ENCODE measurements around the gene SLC2A11. TPM values are rescaled to one million over a fixed set of nuclear protein-coding genes. Genes with fewer than 3 reads are reported as not detected.
"Not testable (repeated sequence)": the region's sequence is repeated elsewhere in the genome, so short reads cannot be mapped to it uniquely, and the experiment has no call there.

The SLC2A11 gene
- polyA plus RNA-seq, 3 donors, result 1.3 to 3.3 (median 2.5) TPM

GRCh38 chr22:23921586-23922201 is 64.0 kb downstream of the SLC2A11 start:
- intact Hi-C loops (cut with micrococcal nuclease); H3K4me2 ChIP-seq (replicated peaks; ENCODE audit: extremely low read depth, low read length, poor library complexity, severe bottlenecking); H3K79me2 ChIP-seq (ENCODE audit: insufficient read depth, low read length); H3K9ac ChIP-seq (ENCODE audit: insufficient read depth, low read length, poor library complexity, severe bottlenecking); H3K4me1 Mint-ChIP-seq; H3K4me1 ChIP-seq (ENCODE audit: control insufficient read depth in 1 of 2, insufficient read depth in 2 of 2, low read length in 2 of 2); H3K4me3 ChIP-seq (replicated peaks in 1 of 3; ENCODE audit: low read depth in 2 of 3, low read length in 3 of 3); H2AFZ ChIP-seq (ENCODE audit: insufficient read depth, low read depth, low read length, poor library complexity, severe bottlenecking); H3K27ac Mint-ChIP-seq; H3K27ac ChIP-seq (ENCODE audit: low read depth in 1 of 2, low read length in 2 of 2); H3K4me3 Mint-ChIP-seq; H3K27me3 ChIP-seq (ENCODE audit: control insufficient read depth in 2 of 2, insufficient read depth in 2 of 2, low read length in 2 of 2); DNase-seq: not testable (repeated sequence)
- Mint-ChIP-seq H3K9me3 (peaks cover 14 to 28% (median 23%) of the 10 kb centered on the region in 7 donors), H3K36me3 (peaks cover 50 to 56% of the 10 kb centered on the region in 2 donors), H3K27me3 (ENCODE audit: low read depth in 3 of 3) (peaks cover 2 to 24% (median 16%) of the 10 kb centered on the region in 3 donors)
- H3K36me3 ChIP-seq (replicated peaks in 1 of 2; ENCODE audit: control insufficient read depth in 1 of 2, insufficient read depth in 2 of 2, low read length in 2 of 2), result peaks cover 36 to 88% of the 10 kb centered on the region in 2 donors
- 92% methylated on average over 9 of the region's 13 CpGs for WGBS (ENCODE audit: insufficient coverage)
- peaks cover 16 to 19% of the 10 kb centered on the region in 2 donors for H3K9me3 ChIP-seq (replicated peaks in 1 of 2; ENCODE audit: control insufficient read depth in 1 of 2, insufficient read depth in 1 of 2, low read length in 2 of 2)
- peaks cover 12% of the 10 kb centered on the region for H4K20me1 ChIP-seq (ENCODE audit: insufficient read depth, low read length)

DNA sequence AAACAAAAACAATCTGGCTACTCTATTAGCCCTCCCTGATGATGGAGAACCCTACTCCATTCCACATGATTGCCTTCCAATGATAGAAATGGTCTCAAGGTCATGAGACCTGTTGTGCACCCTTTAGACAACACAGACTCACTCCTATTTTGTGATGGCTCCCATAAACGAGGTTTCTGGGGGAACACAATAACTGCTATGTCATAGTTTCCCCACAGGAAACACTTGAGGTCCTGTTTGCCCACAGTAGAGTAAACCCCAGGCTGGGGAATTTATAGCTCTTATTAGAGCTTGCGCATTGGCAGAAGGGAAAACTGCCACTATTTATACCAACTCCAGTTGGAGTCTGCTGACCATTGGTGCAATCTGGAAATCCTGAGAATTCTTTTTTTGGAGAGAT is 65.2 kb downstream of the SLC2A11 start:
- no CpG with 5 or more reads among the region's 2 CpGs for WGBS (ENCODE audit: insufficient coverage)

More for the DNA sequence above, 65.2 kb downstream of the SLC2A11 start:
- no peak for TF ChIP-seq CTCF (IDR thresholded peaks at IDR 0.05)
- H3K36me3 Mint-ChIP-seq, result peaks cover 61 to 68% of the 10 kb centered on the region in 2 donors
- no peak overlapping the region for H3K4me2 ChIP-seq (replicated peaks; ENCODE audit: extremely low read depth, low read length, poor library complexity, severe bottlenecking)
- peaks cover 14 to 35% (median 30%) of the 10 kb centered on the region in 7 donors for H3K9me3 Mint-ChIP-seq
- H3K27ac ChIP-seq (ENCODE audit: low read depth in 1 of 2, low read length in 2 of 2), result no peak overlapping the region
- no peak for DNase-seq
- H4K20me1 ChIP-seq (ENCODE audit: insufficient read depth, low read length), result peaks cover 12% of the 10 kb centered on the region
- H3K4me1 Mint-ChIP-seq, result peaks cover 8% of the 10 kb centered on the region
- no peak overlapping the region for H3K4me3 ChIP-seq (replicated peaks in 1 of 3; ENCODE audit: low read depth in 2 of 3, low read length in 3 of 3)
- peaks cover 2 to 24% (median 19%) of the 10 kb centered on the region in 3 donors for H3K27me3 Mint-ChIP-seq (ENCODE audit: low read depth in 3 of 3)
- H3K4me1 ChIP-seq (ENCODE audit: control insufficient read depth in 1 of 2, insufficient read depth in 2 of 2, low read length in 2 of 2), result peaks cover 4 to 8% of the 10 kb centered on the region in 2 donors
- H3K27ac Mint-ChIP-seq, result no peak overlapping the region
- no peak overlapping the region for H3K9ac ChIP-seq (ENCODE audit: insufficient read depth, low read length, poor library complexity, severe bottlenecking)
- peaks cover 21 to 23% of the 10 kb centered on the region in 2 donors for H3K9me3 ChIP-seq (replicated peaks in 1 of 2; ENCODE audit: control insufficient read depth in 1 of 2, insufficient read depth in 1 of 2, low read length in 2 of 2)
- H2AFZ ChIP-seq (ENCODE audit: insufficient read depth, low read depth, low read length, poor library complexity, severe bottlenecking), result no peak overlapping the region
- peaks cover 41 to 90% of the 10 kb centered on the region in 2 donors for H3K36me3 ChIP-seq (replicated peaks in 1 of 2; ENCODE audit: control insufficient read depth in 1 of 2, insufficient read depth in 2 of 2, low read length in 2 of 2)
- H3K27me3 ChIP-seq (ENCODE audit: control insufficient read depth in 2 of 2, insufficient read depth in 2 of 2, low read length in 2 of 2), result no peaks in the 10 kb centered on the region
- no peaks in the 10 kb centered on the region for H3K79me2 ChIP-seq (ENCODE audit: insufficient read depth, low read length)
- H3K4me3 Mint-ChIP-seq, result no peak overlapping the region
- intact Hi-C loops (cut with micrococcal nuclease), result no loop called here

All from CD14-positive monocyte (primary cell).